Fibroblast of the aortic adventitia (primary cell): ENCODE measurements around the gene BUD23. TPM values are rescaled to one million over a fixed set of nuclear protein-coding genes. Genes with fewer than 3 reads are reported as not detected.
"Not testable (repeated sequence)": the region's sequence is repeated elsewhere in the genome, so short reads cannot be mapped to it uniquely, and the experiment has no call there.

Source experiments
- DNase-seq: peaks from one replicate; pipeline ENCODE4 v3.0.0-alpha.2; 2010; ENCODE audit warnings: low read depth
- H3K4me3 ChIP-seq: 2 replicates; pipeline ENCODE4 v1.5.1; 2011; ENCODE audit warnings: low read depth, mild to moderate bottlenecking, control low read depth, low read length, moderate library complexity
- total RNA-seq: library from RNA; depleted of rRNA; stranded (reverse); fragments of >200 nt; gene quantifications from 2 replicates; pipeline ENCODE4 v1.2.3, GENCODE V29; 2012; ENCODE audit warnings: low replicate concordance
- TF ChIP-seq, protein P1 (sequence below): IDR thresholded peaks from 2 replicates; pipeline ENCODE4 v1.5.1; 2011; ENCODE audit warnings: mild to moderate bottlenecking, low read length, control low read depth, inconsistent platforms; ENCODE audit not compliant: insufficient read depth

Gene BUD23
- total RNA-seq, 1 donor, result 28.6 TPM

DNA sequence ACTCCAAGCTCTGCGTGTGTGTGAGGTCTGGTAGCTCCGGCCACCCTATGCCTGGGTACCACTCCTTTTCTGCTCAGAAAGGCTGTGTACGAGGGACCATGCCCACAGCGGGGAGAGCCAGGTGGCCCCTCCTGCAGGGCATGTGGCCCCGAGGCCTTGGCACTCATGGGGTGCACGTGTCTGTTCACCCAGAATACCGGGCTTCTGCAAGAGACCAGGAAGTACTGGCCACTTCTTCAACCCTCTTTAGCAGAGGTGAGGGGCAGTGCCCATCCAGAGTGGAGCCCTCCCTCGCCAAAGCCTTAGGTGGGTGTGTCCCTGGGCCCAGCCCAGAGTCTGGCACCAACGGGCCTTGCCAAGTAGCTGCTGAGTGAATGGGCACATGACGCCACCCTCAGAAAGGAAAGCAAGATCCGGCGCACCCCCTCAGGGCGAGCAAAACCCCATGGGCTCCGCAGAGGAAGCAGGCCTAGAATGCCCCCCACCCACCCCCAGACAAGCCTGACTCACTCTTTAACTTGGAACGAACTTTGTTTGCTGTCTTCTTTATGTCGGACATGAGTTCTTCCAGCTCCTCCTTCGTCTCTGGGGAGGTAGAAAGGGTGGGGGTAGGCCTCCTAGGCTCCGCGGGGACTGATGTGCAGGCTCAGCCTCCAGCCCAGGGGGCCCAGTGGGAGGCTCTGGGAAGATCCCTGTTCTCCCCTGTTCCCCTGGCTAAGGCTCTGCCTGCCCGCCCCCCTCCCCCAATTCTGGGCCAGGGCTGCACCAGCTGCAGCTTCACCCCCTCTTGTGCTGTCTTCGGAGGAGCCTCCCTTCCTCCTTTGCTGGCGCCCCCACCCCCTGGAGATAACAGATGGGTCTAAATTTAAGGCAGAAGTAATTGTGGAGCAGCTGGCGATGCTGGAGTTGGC lies 21.5 kb downstream of the BUD23 start:
- TF ChIP-seq, protein P1, sequence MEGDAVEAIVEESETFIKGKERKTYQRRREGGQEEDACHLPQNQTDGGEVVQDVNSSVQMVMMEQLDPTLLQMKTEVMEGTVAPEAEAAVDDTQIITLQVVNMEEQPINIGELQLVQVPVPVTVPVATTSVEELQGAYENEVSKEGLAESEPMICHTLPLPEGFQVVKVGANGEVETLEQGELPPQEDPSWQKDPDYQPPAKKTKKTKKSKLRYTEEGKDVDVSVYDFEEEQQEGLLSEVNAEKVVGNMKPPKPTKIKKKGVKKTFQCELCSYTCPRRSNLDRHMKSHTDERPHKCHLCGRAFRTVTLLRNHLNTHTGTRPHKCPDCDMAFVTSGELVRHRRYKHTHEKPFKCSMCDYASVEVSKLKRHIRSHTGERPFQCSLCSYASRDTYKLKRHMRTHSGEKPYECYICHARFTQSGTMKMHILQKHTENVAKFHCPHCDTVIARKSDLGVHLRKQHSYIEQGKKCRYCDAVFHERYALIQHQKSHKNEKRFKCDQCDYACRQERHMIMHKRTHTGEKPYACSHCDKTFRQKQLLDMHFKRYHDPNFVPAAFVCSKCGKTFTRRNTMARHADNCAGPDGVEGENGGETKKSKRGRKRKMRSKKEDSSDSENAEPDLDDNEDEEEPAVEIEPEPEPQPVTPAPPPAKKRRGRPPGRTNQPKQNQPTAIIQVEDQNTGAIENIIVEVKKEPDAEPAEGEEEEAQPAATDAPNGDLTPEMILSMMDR, result no peak
- DNase-seq, result peak; percentile 72
- H3K4me3 ChIP-seq, result no peak overlapping the region

DNA sequence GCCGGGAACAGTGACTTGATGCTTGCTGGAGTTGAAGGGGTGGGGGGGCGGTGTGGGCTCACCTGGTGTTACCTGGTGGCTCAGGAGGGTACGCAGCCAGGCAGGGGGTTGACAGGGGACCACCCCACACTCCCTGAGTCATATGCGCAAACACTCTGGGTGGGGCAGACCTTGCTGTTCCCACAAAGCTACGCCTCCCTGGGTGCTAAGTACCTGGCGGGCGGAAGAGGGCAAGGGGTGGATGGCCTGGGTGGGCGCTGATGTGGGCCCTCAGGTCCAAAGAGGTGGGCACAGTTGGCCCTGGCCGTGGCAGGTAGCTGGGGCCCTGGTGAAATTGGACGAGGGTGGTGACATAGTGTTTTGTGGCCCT lies 22.1 kb downstream of the BUD23 start:
- H3K4me3 ChIP-seq, result no peak overlapping the region
- no peak for DNase-seq
- TF ChIP-seq, protein P1, result no peak

DNA sequence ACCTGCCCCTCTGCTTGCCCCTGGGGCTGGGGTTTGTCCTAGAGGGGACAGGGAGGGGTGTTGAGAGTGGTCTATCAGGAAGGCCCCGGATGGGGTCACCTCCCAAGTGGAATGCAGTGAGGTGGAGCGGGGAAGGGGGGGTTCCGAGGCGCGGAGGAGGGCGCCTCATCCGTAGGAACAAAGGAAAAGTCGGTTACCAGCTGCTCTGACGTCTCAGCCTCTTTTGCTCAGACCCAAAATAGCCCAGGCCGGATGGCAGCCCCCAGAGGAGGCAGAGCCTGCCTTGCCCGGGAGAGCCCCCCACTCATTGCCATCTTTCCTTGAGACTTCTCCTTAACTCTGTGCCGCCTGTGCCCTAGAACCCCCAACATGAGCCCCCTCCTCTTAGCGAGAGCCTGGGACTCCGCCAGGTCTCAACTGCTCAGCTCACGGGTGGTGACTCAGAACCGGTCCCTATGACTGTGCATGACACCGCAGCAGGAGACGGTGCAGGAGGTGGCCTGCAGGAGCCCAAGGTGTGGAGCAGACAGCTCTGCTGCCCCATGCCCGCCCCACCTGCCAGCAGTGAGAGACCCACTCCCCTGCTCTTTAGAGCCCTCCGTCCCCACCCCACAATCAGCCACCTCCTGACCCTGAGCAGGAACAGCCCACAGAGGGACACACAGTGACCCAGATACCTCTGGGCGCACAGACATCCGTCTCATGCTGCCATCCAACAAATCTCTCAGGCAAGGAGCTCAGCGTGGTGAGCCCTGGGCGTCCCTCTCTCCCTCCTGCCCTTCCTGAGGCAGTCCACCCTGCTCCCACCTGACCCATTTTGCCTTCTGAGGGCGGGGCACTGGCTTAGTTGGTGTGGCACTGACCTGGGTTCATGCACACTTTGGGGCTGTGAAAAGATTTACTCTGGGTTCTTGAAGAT lies 23.0 kb downstream of the BUD23 start:
- no peak for DNase-seq
- TF ChIP-seq, protein P1, result no peak
- no peak overlapping the region for H3K4me3 ChIP-seq

DNA sequence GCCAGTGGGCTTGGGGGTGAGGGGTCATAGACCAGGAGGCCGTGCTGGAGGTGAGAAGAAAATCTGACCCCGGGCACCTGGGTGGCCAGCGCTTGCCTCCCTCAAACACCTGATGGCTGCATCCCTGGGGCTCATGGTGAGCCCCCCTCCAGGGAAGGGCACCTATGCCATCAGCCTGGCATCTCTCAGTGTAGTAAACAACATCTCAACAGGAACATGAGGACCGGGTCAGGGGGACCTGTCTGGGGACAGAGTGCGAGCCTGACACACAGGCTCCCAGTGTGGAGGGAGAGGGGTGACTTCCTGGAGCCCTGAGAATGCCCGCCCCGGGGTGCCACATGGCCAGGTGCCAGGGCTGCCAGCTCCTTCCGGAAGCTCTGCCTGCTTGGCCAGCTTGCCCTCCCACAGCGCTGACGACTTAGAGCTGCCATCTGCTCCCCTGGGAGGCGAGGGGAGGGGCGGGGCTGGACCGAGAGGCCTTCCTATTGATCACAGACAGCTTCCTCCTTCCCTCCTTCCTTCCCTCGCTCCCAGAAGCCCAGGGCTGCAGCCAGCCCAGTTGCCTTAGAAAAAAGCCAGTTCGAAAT lies 23.7 kb downstream of the BUD23 start:
- DNase-seq, result no peak
- TF ChIP-seq, protein P1, result no peak
- no peak overlapping the region for H3K4me3 ChIP-seq

DNA sequence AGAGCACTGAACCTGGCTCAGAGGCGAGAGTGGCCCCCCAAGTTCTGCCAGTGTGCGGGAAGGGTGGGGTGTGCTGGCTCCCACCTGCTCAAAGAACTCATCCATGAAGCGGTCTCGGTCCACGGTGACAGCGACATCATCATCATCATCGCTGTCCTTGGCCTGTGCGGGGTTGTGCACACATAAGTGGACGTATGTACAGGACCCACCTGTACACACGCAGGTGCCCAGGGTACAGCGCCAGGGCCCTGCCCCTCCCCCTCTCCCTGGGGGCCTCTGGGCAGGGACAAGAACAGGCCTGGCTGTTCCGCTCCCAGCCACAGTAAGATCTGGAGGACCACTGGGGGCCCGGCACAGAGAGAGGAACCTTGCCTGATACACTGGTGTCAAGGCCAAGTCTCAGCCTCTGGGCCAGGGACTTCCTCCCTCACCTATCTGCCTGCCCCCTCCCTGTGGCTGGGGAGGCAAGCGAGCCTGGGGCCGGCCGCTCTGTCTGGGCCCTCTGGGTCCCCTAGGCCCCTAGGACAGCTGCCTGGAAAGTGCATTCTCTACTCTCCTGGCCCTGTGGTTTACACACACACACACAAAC lies 25.7 kb downstream of the BUD23 start:
- DNase-seq, result no peak
- no peak overlapping the region for H3K4me3 ChIP-seq
- TF ChIP-seq, protein P1, result no peak

DNA sequence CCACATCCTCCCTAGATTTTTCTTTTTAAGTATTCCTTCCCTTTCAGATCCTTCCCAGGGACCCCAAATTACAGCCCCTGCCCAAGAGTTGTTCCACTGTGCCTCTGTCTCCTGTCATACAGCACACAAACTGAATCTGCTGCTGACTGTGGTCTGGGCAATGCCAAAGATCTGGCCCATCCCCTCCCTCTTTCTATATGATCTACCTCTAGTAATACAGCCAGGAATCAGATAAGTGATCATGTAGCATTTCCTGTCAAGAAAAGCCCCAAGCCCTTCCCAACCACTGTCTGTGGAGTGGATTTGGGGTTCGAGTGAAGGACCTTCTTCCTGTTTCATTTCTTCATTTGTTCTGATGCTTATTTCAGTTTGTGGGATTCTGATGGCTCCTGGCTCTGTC lies 29.4 kb downstream of the BUD23 start:
- DNase-seq, result no peak
- H3K4me3 ChIP-seq, result no peak overlapping the region
- TF ChIP-seq, protein P1, result no peak

DNA sequence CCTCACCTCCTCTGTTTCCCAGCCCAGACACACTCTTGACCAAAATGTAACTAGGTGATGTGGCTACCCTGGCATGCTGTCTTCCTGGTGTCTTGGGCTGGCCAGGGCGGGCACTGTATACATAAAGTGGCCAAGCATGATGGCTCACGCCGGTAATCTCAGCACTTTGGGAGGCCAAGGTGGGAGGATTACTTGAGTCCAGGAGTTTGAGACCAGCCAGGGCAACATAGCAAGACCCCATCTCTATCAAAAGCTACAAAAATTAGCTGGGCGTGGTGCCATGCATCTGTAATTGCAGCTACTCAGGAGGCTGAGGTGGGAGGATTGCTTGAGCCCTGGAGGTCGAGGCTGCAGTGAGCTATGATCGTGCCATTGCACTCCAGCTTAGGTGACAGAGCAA lies 29.9 kb downstream of the BUD23 start:
- DNase-seq, H3K4me3 ChIP-seq: not testable (repeated sequence)
